Measurements from ENCODE around the gene RBM14. TPM values are rescaled to one million over a fixed set of nuclear protein-coding genes. Genes with fewer than 3 reads are reported as not detected.

The RBM14 gene
- total RNA-seq, 4 donors from 2014 or later, result 13.8 to 70.1 (median 47.0) TPM

- DNase-seq, result peak; percentile 84
- H3K27me3 ChIP-seq, result no peaks in the 10 kb centered on the region
- in situ Hi-C loops (cut with MboI; ENCODE audit: low pct_ligation_motif_present in 1 of 4, low pct_unique_long_range_greater_than_20kb in 1 of 4, low sequenced_read_pairs in 3 of 4), result no loop called here
- intact Hi-C loops (cut with DNase I; ENCODE audit: low total_unique reads), result no loop called here
- no peak overlapping the region for H3K4me3 ChIP-seq
- no peaks in the 10 kb centered on the region for H3K36me3 ChIP-seq
- H3K9me3 ChIP-seq, result no peaks in the 10 kb centered on the region
- TF ChIP-seq POLR2A (IDR thresholded peaks at IDR 0.05), result no peak
- peak in 2 of 3 donors; percentile 10 to 53 for TF ChIP-seq POLR2AphosphoS5 (IDR thresholded peaks at IDR 0.05)
- TF ChIP-seq CTCF (IDR thresholded peaks at IDR 0.05), result no peak
- H3K4me1 ChIP-seq, result peaks cover 15 to 30% (median 22%) of the 10 kb centered on the region in 4 donors
- 16 to 18% methylated on average over 5 to 8 of the region's 8 CpGs for WGBS, 2 donors (ENCODE audit: low coverage in 1 of 2)
- peak overlapping the region; percentile 82 to 86 (median 86) for H3K27ac ChIP-seq
Observed at GRCh38 chr11:66607126-66607834, 9.2 kb upstream of the RBM14 start.

- Histone ChIP-seq H3K36me3 (no peaks in the 10 kb centered on the region), H3K4me3 (no peak overlapping the region), H3K27me3 (no peaks in the 10 kb centered on the region), H3K4me1 (peaks cover 15 to 30% (median 22%) of the 10 kb centered on the region in 4 donors), H3K9me3 (no peaks in the 10 kb centered on the region), H3K27ac (no peak overlapping the region)
- no peak for TF ChIP-seq EP300 (IDR thresholded peaks at IDR 0.05; ENCODE audit: low read depth)
- TF ChIP-seq CTCF (IDR thresholded peaks at IDR 0.05), result no peak
- no peak for TF ChIP-seq POLR2AphosphoS5 (IDR thresholded peaks at IDR 0.05)
- no peak for TF ChIP-seq POLR2A (IDR thresholded peaks at IDR 0.05)
- WGBS, 2 donors (ENCODE audit: low coverage in 1 of 2), result 57 to 62% methylated on average over 2 to 4 of the region's 4 CpGs
- DNase-seq, result no peak
- in situ Hi-C loops (cut with MboI; ENCODE audit: low pct_ligation_motif_present in 1 of 4, low pct_unique_long_range_greater_than_20kb in 1 of 4, low sequenced_read_pairs in 3 of 4), result no loop called here
- intact Hi-C loops (cut with DNase I; ENCODE audit: low total_unique reads), result no loop called here
Observed at GRCh38 chr11:66609721-66610617, 6.5 kb upstream of the RBM14 start.

- no peak for DNase-seq
- H3K27me3 ChIP-seq, result no peaks in the 10 kb centered on the region
- H3K27ac ChIP-seq, result no peak overlapping the region
- H3K4me1 ChIP-seq, result peaks cover 10 to 26% (median 18%) of the 10 kb centered on the region in 4 donors
- no peaks in the 10 kb centered on the region for H3K36me3 ChIP-seq
- WGBS, 2 donors (ENCODE audit: low coverage in 1 of 2), result 83 to 96% methylated on average over 1 of the region's 1 CpG
- H3K4me3 ChIP-seq, result no peak overlapping the region
- intact Hi-C loops (cut with DNase I; ENCODE audit: low total_unique reads), result no loop called here
- H3K9me3 ChIP-seq, result no peaks in the 10 kb centered on the region
- in situ Hi-C loops (cut with MboI; ENCODE audit: low pct_ligation_motif_present in 1 of 4, low pct_unique_long_range_greater_than_20kb in 1 of 4, low sequenced_read_pairs in 3 of 4), result no loop called here
- TF ChIP-seq POLR2A (IDR thresholded peaks at IDR 0.05) (no peak), POLR2AphosphoS5 (IDR thresholded peaks at IDR 0.05) (no peak), EP300 (IDR thresholded peaks at IDR 0.05; ENCODE audit: low read depth) (no peak), CTCF (IDR thresholded peaks at IDR 0.05) (no peak)
Observed at GRCh38 chr11:66612458-66612857, 4.0 kb upstream of the RBM14 start.

GRCh38 chr11:66614073-66614472, 2.4 kb upstream of the RBM14 start:
- in situ Hi-C loops (cut with MboI; ENCODE audit: low pct_ligation_motif_present in 1 of 4, low pct_unique_long_range_greater_than_20kb in 1 of 4, low sequenced_read_pairs in 3 of 4), result no loop called here
- Histone ChIP-seq H3K4me3 (no peak overlapping the region), H3K36me3 (no peaks in the 10 kb centered on the region), H3K4me1 (peaks cover 9 to 25% (median 21%) of the 10 kb centered on the region in 4 donors), H3K27ac (no peak overlapping the region), H3K9me3 (no peaks in the 10 kb centered on the region), H3K27me3 (no peaks in the 10 kb centered on the region)
- TF ChIP-seq POLR2A (IDR thresholded peaks at IDR 0.05), result no peak
- TF ChIP-seq EP300 (IDR thresholded peaks at IDR 0.05; ENCODE audit: low read depth), result no peak
- no peak for TF ChIP-seq POLR2AphosphoS5 (IDR thresholded peaks at IDR 0.05)
- no peak for TF ChIP-seq CTCF (IDR thresholded peaks at IDR 0.05)
- DNase-seq, result no peak
- 89 to 93% methylated on average over 6 to 13 of the region's 13 CpGs for WGBS, 2 donors (ENCODE audit: low coverage in 1 of 2)
- intact Hi-C loops (cut with DNase I; ENCODE audit: low total_unique reads), result no loop called here

All from transverse colon (tissue), 4 donors.